BE2C (cell line): ENCODE measurements around the gene KCNAB2.

Source experiments
- DNase-seq: peaks from one replicate; pipeline ENCODE4 v3.0.0-alpha.2; 2020
- H3K27me3 ChIP-seq: fragments of 250-450 bp; sonication (Bioruptor Pico); 2 replicates; pipeline ENCODE4 v1.5.1; 2020; ENCODE audit warnings: mild to moderate bottlenecking
- H3K36me3 ChIP-seq: fragments of 250-450 bp; sonication (Bioruptor Pico); 2 replicates; pipeline ENCODE4 v1.5.1; 2020; ENCODE audit warnings: mild to moderate bottlenecking
- H3K4me1 ChIP-seq: fragments of 250-450 bp; sonication (Bioruptor Pico); 2 replicates; pipeline ENCODE4 v1.5.1; 2020
- H3K4me3 ChIP-seq: 2 replicates; pipeline ENCODE4 v1.5.1; 2011; ENCODE audit warnings: low read depth, low read length
- H3K9me3 ChIP-seq: fragments of 250-450 bp; sonication (Bioruptor Pico); 2 replicates; pipeline ENCODE4 v1.5.1; 2020
- TF ChIP-seq, protein P1 (sequence below): IDR thresholded peaks from 2 replicates; pipeline ENCODE4 v1.5.1; 2012; ENCODE audit warnings: mild to moderate bottlenecking, low read depth, low read length

Gene KCNAB2

DNA sequence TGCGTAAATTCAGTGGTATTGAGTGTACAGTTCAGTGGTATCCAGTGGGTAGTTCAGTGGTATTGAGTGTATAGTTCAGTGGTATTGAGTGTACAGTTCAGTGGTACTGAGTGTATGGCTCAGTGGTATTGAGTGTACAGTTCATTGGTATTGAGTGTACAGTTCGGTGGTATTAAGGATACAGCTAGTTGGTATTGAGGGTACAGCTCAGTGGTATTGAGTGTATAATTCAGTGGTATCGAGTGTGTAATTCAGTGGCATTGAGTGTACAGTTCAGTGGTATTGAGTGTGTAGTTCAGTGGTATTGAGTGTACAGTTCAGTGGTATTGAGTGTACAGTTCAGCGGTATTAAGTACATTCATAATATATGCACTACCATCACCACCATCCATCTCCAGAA lies 23.5 kb upstream of the KCNAB2 start:
- Histone ChIP-seq H3K9me3 (no peaks in the 10 kb centered on the region), H3K36me3 (no peaks in the 10 kb centered on the region), H3K4me3 (no peak overlapping the region), H3K4me1 (no peaks in the 10 kb centered on the region; the same call in 1 of the 2 replicates), H3K27me3 (no peaks in the 10 kb centered on the region)
- no peak for DNase-seq
- TF ChIP-seq, protein P1, sequence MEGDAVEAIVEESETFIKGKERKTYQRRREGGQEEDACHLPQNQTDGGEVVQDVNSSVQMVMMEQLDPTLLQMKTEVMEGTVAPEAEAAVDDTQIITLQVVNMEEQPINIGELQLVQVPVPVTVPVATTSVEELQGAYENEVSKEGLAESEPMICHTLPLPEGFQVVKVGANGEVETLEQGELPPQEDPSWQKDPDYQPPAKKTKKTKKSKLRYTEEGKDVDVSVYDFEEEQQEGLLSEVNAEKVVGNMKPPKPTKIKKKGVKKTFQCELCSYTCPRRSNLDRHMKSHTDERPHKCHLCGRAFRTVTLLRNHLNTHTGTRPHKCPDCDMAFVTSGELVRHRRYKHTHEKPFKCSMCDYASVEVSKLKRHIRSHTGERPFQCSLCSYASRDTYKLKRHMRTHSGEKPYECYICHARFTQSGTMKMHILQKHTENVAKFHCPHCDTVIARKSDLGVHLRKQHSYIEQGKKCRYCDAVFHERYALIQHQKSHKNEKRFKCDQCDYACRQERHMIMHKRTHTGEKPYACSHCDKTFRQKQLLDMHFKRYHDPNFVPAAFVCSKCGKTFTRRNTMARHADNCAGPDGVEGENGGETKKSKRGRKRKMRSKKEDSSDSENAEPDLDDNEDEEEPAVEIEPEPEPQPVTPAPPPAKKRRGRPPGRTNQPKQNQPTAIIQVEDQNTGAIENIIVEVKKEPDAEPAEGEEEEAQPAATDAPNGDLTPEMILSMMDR = no peak

DNA sequence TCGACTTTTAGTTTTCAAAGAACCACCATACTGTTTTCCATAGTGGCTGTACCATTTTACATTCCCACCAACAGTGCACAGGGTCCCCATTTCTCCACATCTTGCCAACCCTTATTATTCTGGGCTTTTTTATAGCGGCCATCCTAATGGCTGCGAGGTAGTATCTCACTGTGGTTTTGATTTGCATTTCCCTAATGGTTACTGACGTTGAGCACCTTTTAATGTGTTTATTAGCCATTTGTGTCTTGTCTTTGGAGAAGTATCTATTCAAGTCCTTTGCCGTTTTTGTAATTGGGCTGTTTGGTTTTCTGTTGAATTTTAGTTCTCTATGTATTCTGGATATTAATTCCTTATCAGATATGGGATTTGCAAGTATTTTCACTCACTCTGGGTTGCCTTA lies 22.3 kb upstream of the KCNAB2 start:
- TF ChIP-seq, protein P1 = no peak
- H3K36me3 ChIP-seq = no peaks in the 10 kb centered on the region
- DNase-seq = no peak

DNA sequence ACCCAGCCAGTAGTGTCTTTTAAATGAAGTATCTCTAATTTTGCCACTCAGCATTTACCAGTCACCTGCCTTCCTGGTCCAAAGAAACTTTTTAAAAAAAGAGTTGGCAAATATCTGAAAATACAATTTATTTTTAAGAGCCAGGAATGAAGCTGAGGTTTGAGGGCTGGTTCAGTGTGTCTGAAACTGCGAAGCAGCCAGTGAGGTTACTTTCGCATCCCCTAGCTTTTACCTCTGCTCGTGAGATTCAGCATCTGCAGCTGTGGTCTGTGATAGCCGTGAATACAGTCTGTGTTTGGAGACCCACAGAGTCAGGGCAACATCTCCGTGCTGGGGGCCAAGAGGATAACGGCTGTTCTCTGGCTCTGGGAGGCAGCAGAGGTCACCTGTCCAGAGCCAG lies 21.3 kb upstream of the KCNAB2 start:
- TF ChIP-seq, protein P1 = no peak
- no peak for DNase-seq
- H3K36me3 ChIP-seq = no peaks in the 10 kb centered on the region
- H3K9me3 ChIP-seq = no peaks in the 10 kb centered on the region
- no peak overlapping the region for H3K4me3 ChIP-seq
- H3K4me1 ChIP-seq = no peaks in the 10 kb centered on the region; the same call in 1 of the 2 replicates
- H3K27me3 ChIP-seq = no peaks in the 10 kb centered on the region

More for the DNA sequence above, 22.3 kb upstream of the KCNAB2 start:
- H3K4me1 ChIP-seq = no peaks in the 10 kb centered on the region; the same call in 1 of the 2 replicates
- H3K27me3 ChIP-seq = no peaks in the 10 kb centered on the region
- H3K4me3 ChIP-seq = no peak overlapping the region
- no peaks in the 10 kb centered on the region for H3K9me3 ChIP-seq

DNA sequence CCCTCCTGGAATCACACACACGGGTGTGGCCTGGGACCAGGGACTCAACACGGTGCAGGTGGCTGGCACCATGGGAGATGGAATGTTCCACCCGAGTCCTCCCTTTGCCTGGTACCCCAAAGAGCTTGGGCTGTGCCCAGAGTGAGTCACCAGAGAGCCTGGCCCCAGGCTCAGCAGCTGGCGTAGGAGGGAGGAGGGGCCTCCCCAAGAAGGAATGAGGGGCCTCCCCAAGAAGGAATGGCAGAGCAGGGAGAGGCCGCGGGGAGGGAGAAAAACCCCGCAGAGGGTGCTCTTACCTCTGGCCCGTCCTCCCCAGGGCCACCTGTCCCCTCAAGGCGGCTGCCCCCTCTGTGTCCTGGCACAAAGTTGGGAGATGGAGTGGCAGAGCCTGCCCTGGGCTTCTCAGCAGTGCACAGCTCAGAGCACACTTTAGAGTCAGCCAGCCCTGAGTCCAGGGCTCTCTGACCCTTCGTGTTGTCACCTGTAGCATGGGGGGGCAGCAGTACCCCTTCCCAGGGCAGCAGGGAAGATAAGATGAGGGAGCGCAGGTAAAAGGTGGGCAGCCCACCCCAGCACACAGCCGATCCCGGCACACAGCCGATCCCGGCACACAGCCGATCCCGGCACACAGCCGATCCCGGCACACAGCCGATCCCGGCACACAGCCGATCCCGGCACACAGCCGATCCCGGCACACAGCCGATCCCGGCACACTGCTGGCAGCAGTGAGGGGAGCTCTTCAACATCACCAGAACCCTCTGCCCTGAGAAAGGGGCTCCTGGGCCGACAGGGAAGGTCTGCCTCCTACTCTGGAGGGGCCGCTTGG lies 20.2 kb upstream of the KCNAB2 start:
- Histone ChIP-seq H3K4me1 (no peaks in the 10 kb centered on the region; the same call in 1 of the 2 replicates), H3K27me3 (no peaks in the 10 kb centered on the region), H3K4me3 (peak overlapping the region; percentile 26), H3K9me3 (no peaks in the 10 kb centered on the region), H3K36me3 (no peaks in the 10 kb centered on the region)
- DNase-seq = no peak
- TF ChIP-seq, protein P1 = no peak

DNA sequence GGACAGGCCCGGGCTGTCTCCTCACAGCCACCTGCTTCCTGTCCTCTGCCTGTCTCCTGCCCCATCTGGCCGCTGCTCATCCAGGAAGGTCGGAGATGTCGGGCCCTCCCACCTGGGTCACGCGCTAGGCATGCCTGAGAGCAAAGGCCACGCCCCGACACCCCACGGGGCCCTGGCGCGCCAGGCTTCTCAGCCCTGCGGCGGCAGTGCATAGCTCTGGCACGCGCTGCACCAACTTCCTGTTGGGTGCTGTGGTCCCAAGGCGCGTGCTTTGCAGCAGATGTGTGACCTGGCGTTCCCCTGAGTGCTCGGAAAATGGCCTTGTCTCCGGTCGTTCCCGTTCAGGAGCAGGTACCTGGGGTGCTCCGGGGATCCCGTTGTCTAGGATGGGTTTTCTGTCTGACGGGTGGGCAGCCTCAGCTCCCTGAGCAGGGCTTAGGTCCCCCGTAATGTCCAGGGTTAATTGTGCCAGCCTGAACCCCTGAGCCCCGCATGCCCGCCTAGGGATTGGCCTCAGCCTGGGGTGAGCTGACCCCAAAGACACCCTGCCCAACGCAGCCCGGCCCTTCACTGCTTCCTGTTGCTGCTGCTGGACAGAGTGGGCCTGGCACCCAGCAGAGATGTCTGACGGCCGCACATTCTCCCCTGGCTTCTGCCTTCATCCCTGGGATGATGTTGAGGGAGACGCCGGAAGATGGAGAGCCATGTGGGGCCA lies 19.4 kb upstream of the KCNAB2 start:
- TF ChIP-seq, protein P1 = no peak
- no peaks in the 10 kb centered on the region for H3K27me3 ChIP-seq
- no peaks in the 10 kb centered on the region; the same call in 1 of the 2 replicates for H3K4me1 ChIP-seq
- H3K4me3 ChIP-seq = peak overlapping the region; percentile 26
- H3K9me3 ChIP-seq = no peaks in the 10 kb centered on the region
- no peaks in the 10 kb centered on the region for H3K36me3 ChIP-seq
- DNase-seq = peak; percentile 73

DNA sequence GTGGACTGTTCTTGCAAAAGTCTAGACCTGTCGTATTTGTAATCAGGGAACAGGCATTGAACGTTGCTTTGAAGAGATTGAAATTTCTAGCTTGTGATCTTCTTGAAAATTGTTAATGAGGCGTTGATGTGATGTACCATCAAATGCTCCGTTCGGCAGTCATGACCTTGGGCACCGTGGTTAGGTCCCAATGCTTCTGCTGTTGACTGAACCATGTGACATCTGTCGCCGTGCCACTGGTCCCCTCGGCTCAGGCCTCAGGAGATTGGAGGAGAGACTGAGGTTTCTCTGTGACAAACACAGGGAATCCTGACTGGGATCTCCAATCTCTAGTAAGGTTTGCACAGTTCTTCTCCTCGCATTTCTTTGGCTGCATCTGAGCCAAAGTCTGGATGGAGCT lies 18.1 kb upstream of the KCNAB2 start:
- no peaks in the 10 kb centered on the region for H3K36me3 ChIP-seq
- H3K27me3 ChIP-seq = no peaks in the 10 kb centered on the region
- TF ChIP-seq, protein P1 = no peak
- H3K9me3 ChIP-seq = no peaks in the 10 kb centered on the region
- no peak overlapping the region for H3K4me3 ChIP-seq
- DNase-seq = no peak
- H3K4me1 ChIP-seq = no peaks in the 10 kb centered on the region; the same call in 1 of the 2 replicates
